Activated CD4-positive, alpha-beta T cell treated with anti-CD3 and anti-CD28 coated beads, Interleukin-2, amount 10 ng/mL, durations not matched to agents 24 days and 14 days (primary cell): ENCODE data around the gene PPM1H. TPM values are rescaled to one million over a fixed set of nuclear protein-coding genes. Genes with fewer than 3 reads are reported as not detected.

Experiments
- DNase-seq: peaks from one replicate; pipeline ENCODE4 v3.0.0; 2022
- H3K27ac Mint-ChIP-seq: one replicate; pipeline ENCODE4 v1.8.0; 2022; ENCODE audit warnings: mild to moderate bottlenecking, mixed read lengths
- H3K27me3 Mint-ChIP-seq: one replicate; pipeline ENCODE4 v1.8.0; 2022; ENCODE audit warnings: mixed read lengths
- H3K36me3 Mint-ChIP-seq: one replicate; pipeline ENCODE4 v1.8.0; 2022; ENCODE audit warnings: low read depth, mild to moderate bottlenecking, mixed read lengths
- H3K4me1 Mint-ChIP-seq: one replicate; pipeline ENCODE4 v1.8.0; 2021; ENCODE audit warnings: mixed read lengths
- H3K4me3 Mint-ChIP-seq: one replicate; pipeline ENCODE4 v1.8.0; 2022; ENCODE audit warnings: mild to moderate bottlenecking, moderate library complexity, mixed read lengths
- H3K9me3 Mint-ChIP-seq: one replicate; pipeline ENCODE4 v1.8.0; 2021; ENCODE audit warnings: mixed read lengths
- intact Hi-C: fragments of 100-400 bp; cut with micrococcal nuclease; formaldehyde crosslinking; loops from one replicate; pipeline ENCODE4 v1.15.1; 2023
- total RNA-seq: library from RNA; stranded (reverse); gene quantifications from 2 replicates; pipeline ENCODE4 v1.2.3, GENCODE V29; 2022

The PPM1H gene
- total RNA-seq, 1 donor from 2014 or later = not detected

DNA sequence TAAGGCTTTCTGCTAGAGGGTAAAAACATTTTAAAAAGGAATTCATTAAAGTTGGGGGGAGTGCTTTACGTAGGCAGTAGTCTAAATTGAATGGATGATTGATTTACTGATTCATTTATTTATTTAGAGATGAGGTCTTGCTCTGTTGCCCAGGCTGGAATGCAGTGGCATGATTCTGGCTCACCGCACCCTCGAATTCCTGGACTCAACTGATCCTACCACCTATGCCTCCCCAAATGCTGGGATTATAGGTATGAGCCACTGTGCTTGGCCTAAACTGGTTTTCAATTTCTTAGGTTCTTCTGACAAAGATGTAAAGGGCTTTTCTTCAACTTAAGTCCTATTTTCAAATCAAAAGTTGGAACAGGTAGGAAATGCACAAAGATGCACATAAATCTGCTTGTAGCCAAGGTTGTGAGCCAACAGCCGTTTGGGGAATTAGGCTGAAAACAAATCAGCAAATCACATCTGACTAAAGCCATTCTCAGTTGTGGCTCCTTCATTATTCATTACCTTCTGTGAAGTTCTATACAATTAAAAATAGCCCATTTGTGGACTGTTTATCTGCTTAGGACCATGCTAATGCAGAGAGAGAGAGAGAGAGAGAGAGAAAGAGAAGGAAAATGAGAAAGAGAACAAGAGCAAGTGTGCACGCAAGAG lies 218.0 kb downstream of the PPM1H start:
- H3K27ac Mint-ChIP-seq = no peak overlapping the region
- intact Hi-C loops = no loop called here
- DNase-seq = no peak
- H3K9me3 Mint-ChIP-seq = no peaks in the 10 kb centered on the region
- no peaks in the 10 kb centered on the region for H3K4me1 Mint-ChIP-seq
- no peaks in the 10 kb centered on the region for H3K27me3 Mint-ChIP-seq
- no peak overlapping the region for H3K4me3 Mint-ChIP-seq
- no peaks in the 10 kb centered on the region for H3K36me3 Mint-ChIP-seq

DNA sequence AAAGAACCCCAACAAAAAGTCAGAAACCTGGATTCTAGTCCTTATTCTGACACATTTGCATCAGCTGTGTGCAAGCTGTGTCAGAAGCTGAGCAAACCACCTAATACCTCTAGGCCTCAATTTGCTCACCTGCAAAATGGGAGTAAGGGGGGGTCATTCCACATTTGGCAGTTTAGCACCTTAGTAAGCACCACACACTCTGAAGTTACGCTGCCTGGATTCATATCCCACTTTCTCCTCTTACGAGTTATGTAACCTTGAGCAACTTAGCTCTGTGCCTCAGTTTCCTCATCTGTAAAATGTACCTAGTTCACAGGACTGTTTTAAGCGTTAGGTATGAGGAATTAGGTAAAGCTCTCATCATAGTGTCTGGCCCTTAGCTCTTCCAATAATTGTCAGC lies 218.9 kb downstream of the PPM1H start:
- Mint-ChIP-seq H3K9me3 (no peaks in the 10 kb centered on the region), H3K27ac (no peak overlapping the region), H3K4me3 (no peak overlapping the region), H3K36me3 (no peaks in the 10 kb centered on the region), H3K27me3 (no peaks in the 10 kb centered on the region), H3K4me1 (no peaks in the 10 kb centered on the region)
- intact Hi-C loops = no loop called here
- DNase-seq = no peak

DNA sequence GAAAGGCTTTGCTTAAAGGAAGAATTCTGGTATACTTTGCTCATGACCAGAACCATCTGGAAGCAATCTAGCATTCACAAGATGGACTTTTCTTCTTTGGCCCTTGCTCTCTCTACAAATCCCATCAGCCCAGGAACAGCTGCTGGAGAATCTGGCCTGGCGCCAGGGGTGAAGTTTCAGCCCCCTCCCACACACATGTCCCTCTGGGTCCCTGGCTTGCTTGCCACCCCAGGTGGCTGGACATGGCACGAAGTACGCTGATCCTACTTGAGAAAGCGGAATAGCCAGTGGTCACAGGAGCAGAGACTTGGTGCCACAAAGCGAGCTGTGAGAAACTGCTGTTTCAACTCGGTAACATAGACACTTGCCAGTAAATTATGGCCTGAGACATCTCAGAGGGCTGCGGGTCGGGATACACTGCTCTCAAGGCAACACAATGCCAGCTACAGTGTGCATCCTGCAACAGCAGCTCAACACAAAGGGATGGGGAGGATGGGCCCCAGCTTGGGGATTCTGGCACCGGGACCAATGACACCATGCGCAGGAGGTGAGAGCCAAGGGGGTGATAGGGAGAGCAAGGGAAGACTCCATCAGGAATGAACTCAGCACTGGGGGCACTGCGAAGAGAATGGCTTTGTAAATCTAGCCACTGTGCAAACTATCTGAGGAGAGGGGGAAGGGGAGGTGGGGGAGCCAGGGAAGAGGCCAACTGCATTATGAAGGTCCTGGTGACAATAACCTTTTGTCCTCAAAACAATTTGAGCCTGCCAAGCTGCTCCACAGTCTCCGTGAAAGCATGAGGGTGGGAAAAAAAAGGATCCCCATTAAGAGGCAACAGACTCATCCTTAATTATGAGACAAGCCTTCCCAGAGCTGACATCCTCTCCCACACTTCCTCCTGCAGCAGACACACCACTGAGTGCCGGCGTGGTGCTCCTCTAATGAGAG lies 219.9 kb downstream of the PPM1H start:
- no peak for DNase-seq
- Mint-ChIP-seq H3K9me3 (no peaks in the 10 kb centered on the region), H3K36me3 (no peaks in the 10 kb centered on the region), H3K27ac (no peak overlapping the region), H3K4me1 (no peaks in the 10 kb centered on the region), H3K27me3 (no peaks in the 10 kb centered on the region), H3K4me3 (no peak overlapping the region)
- intact Hi-C loops = no loop called here

DNA sequence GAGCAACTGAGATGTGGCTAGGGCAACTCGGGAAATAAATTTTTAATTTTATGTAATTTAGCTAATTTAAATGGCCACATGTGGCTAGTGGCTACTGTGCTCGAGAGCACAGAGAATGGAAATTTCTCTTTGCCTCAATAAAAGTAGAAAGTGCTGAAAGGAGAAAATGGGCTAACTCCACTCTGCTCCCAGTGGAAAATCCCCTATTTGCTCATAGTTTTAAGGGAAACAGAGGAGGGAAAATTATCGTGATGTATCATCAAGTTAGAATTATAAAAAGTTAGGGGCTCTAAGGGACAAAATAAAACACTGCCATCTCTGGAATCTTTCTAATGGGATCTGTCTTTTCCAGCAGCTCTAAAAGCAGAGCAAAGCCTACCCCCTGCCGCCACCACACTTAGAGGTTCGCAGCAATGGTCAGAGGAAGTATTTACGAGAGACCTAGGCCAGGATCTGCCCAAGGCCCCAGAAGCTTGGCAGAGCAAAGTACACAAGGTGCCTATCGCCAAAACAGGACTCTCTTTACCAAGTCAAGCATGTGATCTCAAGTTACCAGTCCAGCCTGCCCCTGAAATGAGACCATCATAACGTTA lies 220.7 kb downstream of the PPM1H start:
- DNase-seq = no peak

DNA sequence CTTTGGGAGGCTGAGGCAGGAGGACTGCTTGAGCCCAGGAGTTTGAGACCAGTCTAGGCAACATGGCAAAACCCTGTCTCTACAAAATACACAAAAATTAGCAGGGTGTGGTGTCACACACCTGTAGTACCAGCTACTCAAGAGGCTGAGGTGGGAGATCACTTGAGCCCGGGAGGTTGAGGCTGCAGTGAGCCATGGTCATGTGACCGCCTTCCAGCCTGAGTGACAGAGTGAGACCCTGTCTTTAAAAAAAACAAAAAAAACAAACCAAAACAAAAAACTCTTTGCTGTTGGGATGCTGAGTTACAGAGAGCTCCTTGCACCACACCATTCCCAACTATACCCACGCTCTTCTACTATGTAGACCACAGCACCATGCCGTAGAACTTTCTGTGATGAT lies 221.2 kb downstream of the PPM1H start:
- intact Hi-C loops = no loop called here
- Mint-ChIP-seq H3K27ac (no peak overlapping the region), H3K4me1 (no peaks in the 10 kb centered on the region), H3K9me3 (no peaks in the 10 kb centered on the region), H3K4me3 (no peak overlapping the region), H3K27me3 (peaks cover 4% of the 10 kb centered on the region), H3K36me3 (no peaks in the 10 kb centered on the region)
- DNase-seq = no peak

More for the DNA sequence above, 220.7 kb downstream of the PPM1H start:
- H3K27ac Mint-ChIP-seq = no peak overlapping the region
- H3K4me3 Mint-ChIP-seq = no peak overlapping the region
- no peaks in the 10 kb centered on the region for H3K4me1 Mint-ChIP-seq
- intact Hi-C loops = no loop called here
- H3K9me3 Mint-ChIP-seq = no peaks in the 10 kb centered on the region
- H3K36me3 Mint-ChIP-seq = no peaks in the 10 kb centered on the region
- peaks cover 3% of the 10 kb centered on the region for H3K27me3 Mint-ChIP-seq

DNA sequence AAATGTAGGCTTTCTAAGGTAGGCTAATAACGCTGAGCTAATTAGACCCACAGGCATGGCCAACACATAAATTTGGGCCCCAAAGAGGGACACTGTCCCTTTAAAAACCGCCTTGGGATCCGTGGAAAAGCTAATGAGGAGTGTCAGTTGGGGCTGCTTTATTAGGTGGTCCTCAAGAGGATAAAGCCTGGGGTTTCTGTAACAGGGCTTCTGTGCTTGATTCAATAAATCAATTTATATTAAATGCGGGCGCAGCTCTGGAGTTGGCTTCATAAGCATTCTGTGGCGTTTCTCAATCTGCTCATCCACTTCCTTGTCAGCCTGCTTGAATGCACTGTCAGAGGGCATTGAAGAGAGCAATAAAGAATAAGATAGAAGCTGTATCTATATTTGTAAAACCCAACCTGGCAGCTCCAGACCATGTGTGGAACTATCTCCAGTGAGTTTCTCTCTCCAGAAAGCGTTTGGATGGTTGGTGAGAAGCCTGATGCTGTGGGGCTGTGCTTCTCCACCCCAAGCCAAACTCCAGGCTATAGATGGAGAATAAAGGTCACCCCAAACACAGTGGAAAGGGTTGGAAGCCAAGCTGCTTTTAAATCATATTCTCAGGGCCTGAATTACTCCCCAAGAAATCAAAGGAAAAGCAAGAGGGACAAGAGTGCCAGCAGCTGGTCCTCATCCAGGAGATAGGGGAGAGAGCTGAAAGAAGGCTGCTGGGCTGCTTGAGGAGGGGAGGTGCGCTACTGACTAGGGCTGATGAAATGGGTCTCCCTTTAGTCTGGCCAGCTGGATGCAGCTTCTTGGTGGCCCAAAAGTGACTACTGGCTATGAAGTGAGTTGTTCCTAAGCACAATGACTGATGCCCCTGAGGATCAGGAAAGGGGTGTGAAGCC lies 222.0 kb downstream of the PPM1H start:
- Mint-ChIP-seq H3K4me1 (no peaks in the 10 kb centered on the region), H3K4me3 (no peak overlapping the region), H3K36me3 (no peaks in the 10 kb centered on the region), H3K9me3 (no peaks in the 10 kb centered on the region), H3K27ac (no peak overlapping the region), H3K27me3 (peaks cover 6% of the 10 kb centered on the region)
- no peak for DNase-seq
- intact Hi-C loops = no loop called here

DNA sequence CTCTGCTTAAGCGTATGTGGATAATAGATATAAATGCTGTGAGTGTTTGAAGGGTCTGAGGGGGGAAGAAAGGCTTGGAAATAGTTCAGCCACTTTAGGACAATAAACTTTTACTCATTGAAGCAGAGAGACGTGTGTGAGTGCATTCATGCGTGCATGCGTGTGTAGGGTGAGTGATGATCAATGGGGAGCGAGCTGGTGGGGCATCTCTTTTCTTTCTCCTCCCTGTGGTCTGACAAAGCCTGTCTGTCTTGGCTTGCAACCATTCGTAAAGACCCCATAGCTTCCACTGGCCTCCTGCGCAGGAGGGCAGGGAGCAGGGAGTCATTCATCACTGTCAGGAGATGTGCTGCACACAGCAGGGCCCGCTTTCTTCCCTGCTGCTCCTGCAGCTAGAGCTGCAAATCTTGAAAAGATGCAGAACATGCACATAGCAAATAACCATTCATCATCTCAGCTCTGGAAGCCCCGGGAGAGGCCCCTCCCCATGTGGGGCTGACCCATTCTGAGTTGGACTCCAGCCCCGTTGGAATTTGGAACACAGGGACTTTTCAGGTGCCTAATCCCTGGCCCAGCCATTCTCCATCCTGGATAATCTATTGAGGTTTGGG lies 223.2 kb downstream of the PPM1H start:
- Mint-ChIP-seq H3K27me3 (peaks cover 6% of the 10 kb centered on the region), H3K4me1 (no peaks in the 10 kb centered on the region), H3K4me3 (no peak overlapping the region), H3K27ac (no peak overlapping the region), H3K9me3 (no peaks in the 10 kb centered on the region), H3K36me3 (no peaks in the 10 kb centered on the region)
- DNase-seq = no peak
- intact Hi-C loops = no loop called here

DNA sequence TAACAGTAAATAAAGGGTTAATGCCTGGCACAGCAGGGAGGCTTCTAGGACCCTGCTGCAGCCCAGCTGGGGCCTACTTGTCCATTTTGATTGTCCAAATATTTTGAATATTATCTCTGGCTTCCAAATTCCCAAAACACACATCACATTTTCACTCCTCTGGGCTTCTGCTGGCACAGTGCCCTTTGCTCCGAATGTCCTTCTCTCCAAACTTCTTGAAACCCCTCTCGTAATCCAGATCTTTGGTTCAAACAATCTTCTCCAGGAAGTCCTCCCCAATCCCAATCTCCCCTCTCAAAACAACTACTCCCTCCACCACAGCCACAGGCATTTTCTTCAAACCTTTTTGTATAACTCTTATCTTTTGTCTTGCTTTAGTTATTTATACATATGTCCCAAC lies 225.6 kb downstream of the PPM1H start:
- Mint-ChIP-seq H3K27ac (no peak overlapping the region), H3K4me1 (no peaks in the 10 kb centered on the region), H3K9me3 (no peaks in the 10 kb centered on the region), H3K27me3 (peaks cover 9% of the 10 kb centered on the region), H3K4me3 (no peak overlapping the region), H3K36me3 (no peaks in the 10 kb centered on the region)
- intact Hi-C loops = no loop called here
- no peak for DNase-seq

DNA sequence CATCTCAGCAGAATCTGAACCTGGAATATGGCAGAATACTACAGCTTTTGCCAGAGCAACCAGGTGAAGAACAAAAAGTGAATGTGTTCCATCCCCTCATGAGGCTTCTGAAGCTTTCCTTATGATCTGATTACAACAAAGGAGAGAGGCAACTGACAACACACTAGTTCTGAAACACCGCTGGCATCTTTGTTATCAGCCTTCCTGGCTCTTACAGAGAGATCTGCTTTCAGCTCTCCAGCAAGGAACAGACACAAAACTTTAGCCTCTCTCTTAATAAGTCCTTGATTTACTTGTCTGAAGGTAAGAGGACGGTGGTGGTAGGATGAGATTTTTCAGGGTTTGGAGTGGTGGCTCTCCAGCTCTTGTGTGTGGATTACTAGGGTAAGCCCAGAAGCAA lies 227.0 kb downstream of the PPM1H start:
- Mint-ChIP-seq H3K4me1 (peaks cover 3% of the 10 kb centered on the region), H3K4me3 (no peak overlapping the region), H3K36me3 (no peaks in the 10 kb centered on the region), H3K27ac (no peak overlapping the region), H3K27me3 (peaks cover 13% of the 10 kb centered on the region), H3K9me3 (no peaks in the 10 kb centered on the region)
- intact Hi-C loops = no loop called here
- DNase-seq = no peak

DNA sequence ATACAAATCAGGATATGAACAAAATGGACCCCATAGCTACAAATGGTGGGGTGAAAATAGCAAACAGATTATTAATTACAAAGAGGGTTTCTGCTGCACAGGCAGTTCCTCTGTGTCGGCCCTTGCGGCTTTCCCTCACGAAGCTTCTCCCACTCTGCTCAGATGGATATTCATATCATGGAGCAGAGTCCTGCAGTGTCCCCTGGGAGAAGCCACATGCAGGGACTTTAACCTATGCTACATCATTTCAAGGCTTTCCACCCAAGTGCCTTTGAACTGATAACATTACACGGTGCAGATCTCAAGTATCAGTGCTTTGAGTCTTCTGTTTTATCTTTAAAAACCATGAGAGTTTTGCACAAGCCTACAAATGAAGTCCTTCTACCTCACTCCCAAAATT lies 229.1 kb downstream of the PPM1H start:
- no peaks in the 10 kb centered on the region for H3K36me3 Mint-ChIP-seq
- H3K27ac Mint-ChIP-seq = no peak overlapping the region
- intact Hi-C loops = no loop called here
- no peak overlapping the region for H3K4me3 Mint-ChIP-seq
- H3K4me1 Mint-ChIP-seq = peaks cover 6% of the 10 kb centered on the region
- peaks cover 13% of the 10 kb centered on the region for H3K27me3 Mint-ChIP-seq
- DNase-seq = no peak
- no peaks in the 10 kb centered on the region for H3K9me3 Mint-ChIP-seq

DNA sequence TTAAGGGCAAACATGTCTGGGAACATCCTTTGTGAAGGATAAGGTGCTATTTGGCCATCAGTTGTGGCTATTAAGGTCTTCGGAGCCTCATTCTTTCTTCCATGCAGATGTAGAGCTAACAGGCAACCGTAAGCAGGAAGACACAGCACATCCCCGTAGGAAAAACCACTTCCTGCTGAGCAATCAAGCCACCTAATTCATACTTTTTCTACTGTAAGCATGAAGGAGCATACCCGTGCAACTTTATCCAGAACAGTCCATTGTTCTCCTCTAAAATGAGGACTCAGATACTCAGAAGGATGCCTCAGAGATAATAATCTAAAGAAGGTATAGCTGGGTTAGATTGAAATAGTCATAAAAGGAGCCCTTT lies 232.0 kb downstream of the PPM1H start:
- no peaks in the 10 kb centered on the region for H3K36me3 Mint-ChIP-seq
- H3K27ac Mint-ChIP-seq = no peak overlapping the region
- no peak overlapping the region for H3K4me3 Mint-ChIP-seq
- no peak for DNase-seq
- H3K9me3 Mint-ChIP-seq = no peaks in the 10 kb centered on the region
- peaks cover 8% of the 10 kb centered on the region for H3K27me3 Mint-ChIP-seq
- intact Hi-C loops = no loop called here
- H3K4me1 Mint-ChIP-seq = peaks cover 6% of the 10 kb centered on the region

DNA sequence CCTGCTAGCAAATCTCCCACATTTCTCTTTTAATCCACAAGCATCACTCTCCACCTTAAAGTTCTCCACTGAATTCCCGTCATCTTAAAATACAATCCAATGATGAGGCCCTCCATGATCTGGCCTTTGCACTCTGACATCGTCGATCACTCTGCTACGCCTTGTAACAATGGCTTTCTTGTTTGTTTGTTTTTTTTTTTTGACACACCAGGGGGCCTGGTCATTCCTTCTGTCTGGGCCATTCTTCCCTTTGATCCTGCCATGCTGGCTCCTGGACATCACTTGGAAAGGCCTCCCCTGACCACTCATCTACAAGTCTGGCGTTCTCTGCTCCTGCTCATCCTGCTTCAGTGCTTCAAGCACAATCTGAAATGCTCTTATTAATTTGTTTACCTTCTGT lies 233.5 kb downstream of the PPM1H start:
- Mint-ChIP-seq H3K4me1 (peaks cover 10% of the 10 kb centered on the region), H3K36me3 (no peaks in the 10 kb centered on the region), H3K4me3 (no peak overlapping the region), H3K27me3 (peaks cover 7% of the 10 kb centered on the region), H3K27ac (no peak overlapping the region), H3K9me3 (no peaks in the 10 kb centered on the region)
- intact Hi-C loops = no loop called here
- no peak for DNase-seq

DNA sequence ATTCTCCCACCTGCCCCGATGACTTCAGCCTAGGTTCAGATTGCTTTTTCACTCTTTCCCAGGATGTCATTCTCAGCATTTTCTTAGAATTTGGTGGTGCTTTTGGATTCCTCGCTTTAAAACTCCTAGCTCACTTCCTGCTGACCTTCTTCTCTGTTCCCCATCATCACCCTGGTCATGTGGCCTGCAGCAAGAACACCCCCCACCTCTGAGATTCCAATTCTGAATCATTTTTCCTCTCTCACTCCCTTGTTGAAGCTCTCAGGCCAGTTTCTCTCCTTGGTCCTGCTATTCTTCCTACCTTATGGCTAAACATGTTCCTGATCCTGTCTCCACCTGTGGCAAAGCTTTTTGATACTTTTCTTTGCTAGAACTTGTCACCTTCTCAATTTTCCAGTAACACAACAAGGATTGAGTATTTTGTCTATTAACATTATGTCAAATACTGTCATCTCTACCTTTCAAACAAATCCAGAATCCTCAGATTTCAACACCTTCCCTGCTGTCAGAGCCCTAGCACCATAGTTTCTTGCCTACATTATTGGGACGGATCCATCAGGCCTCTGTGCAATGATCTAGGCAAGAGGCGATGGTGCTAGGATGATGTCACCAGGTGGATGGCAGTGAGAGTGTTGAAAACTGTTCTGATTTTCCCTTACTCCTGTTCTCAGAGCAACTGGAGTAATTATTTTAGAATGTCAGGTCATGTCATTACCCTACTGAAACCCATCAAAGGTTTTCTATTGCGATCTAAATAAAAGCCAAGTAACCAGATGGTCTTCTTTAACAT lies 234.7 kb downstream of the PPM1H start:
- Mint-ChIP-seq H3K9me3 (no peaks in the 10 kb centered on the region), H3K36me3 (no peaks in the 10 kb centered on the region), H3K4me1 (peaks cover 17% of the 10 kb centered on the region), H3K4me3 (no peak overlapping the region), H3K27me3 (peaks cover 6% of the 10 kb centered on the region), H3K27ac (no peak overlapping the region)
- DNase-seq = no peak
- intact Hi-C loops = no loop called here
